ES-I3 (cell line): ENCODE data around the gene SETD2.
"Not testable (repeated sequence)": the region's sequence is repeated elsewhere in the genome, so short reads cannot be mapped to it uniquely, and the experiment has no call there.

Experiments
- H3K36me3 ChIP-seq: 2 replicates; pipeline ENCODE4 v1.6.1; 2013; ENCODE audit warnings: mild to moderate bottlenecking, low read length, control low read depth, moderate library complexity; ENCODE audit not compliant: insufficient read depth
- H3K4me1 ChIP-seq: 2 replicates; pipeline ENCODE4 v1.6.1; 2013; ENCODE audit warnings: mild to moderate bottlenecking, control low read depth, low read length; ENCODE audit not compliant: insufficient read depth
- H3K9ac ChIP-seq: 2 replicates; pipeline ENCODE4 v1.6.1; 2013; ENCODE audit warnings: low read depth, mild to moderate bottlenecking, low read length, moderate library complexity
- H3K9me3 ChIP-seq: 2 replicates; pipeline ENCODE4 v1.6.1; 2013; ENCODE audit warnings: mild to moderate bottlenecking, low read length, moderate library complexity; ENCODE audit not compliant: control insufficient read depth, insufficient read depth

The SETD2 gene

DNA sequence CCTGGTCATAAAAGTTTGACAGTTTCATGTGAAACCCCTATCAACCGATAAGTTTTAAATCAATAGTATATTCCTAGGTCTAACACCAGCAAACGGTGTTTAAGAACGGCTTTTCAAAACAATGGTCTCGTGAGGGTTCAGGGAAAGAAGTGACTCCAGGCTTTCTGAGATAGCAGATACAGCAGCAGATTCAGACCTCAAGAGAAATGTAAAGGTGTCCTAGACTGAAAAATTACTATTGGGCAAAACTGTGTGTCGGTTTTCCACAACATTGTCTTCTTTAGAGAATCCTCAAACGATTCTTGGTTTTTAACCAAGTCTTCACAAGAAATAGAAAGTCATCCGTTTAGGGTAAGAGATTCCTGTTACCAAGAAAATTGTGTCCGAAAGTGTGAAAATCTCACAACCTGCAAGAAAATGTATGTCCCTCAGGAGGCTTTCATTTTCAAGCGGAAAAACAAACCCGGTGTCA lies 1.2 kb downstream of the SETD2 start:
- Histone ChIP-seq H3K9me3 (no peaks in the 10 kb centered on the region), H3K4me1 (peaks cover 19% of the 10 kb centered on the region), H3K9ac (peak overlapping the region; percentile 76), H3K36me3 (no peaks in the 10 kb centered on the region)

DNA sequence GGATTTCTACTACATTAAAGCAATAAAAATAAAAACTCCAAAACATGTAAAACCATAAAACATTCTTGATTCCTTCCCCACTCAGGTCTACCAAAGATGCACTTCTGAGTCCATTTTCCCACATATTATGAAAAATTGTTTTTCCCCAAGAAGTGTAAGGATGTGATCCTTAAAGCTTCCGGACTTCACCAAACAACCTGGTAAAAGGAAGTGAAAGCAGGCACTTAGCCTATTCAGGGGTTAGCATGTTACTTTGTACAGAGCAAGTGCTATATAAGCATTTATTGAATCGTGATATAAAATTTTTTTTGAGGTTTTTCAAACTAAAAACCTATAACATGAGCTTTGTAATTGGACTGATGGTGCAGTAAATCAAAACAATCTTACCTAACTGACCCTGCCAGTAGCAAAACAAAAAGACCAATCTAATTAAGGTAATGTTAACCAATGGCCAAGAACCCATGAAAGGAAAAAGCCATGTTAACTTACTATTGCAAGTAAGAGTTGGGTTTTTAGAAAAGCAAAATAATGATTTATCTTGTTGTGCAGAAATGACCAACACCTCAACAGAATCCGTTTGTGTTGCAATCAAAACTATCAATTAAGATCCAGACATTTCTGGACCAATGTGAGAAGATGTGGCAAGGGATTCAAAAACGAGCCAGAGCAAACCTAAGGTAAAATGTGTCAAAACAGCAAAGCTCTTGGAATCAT lies 1.8 kb downstream of the SETD2 start:
- Histone ChIP-seq H3K4me1 (peaks cover 19% of the 10 kb centered on the region), H3K9me3 (no peaks in the 10 kb centered on the region), H3K9ac (peak overlapping the region; percentile 76), H3K36me3 (no peaks in the 10 kb centered on the region)

DNA sequence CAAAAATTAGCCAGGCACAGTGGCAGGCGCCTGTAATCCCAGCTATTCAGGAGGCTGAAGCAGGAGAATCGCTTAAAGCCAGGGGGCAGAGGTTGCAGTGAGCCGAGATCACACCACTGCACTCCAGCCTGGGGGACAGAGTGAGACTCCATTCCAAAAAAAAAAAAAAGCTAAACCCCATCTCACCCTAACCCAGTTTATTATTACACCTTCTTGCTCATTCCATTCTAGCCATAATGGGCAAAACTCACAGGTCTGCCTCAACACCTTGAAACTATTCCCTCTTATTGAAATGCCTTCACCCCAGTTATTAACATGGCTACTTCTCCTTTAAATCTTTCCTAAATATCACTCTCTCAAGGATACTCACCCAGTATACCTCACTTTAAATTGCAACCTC lies 4.1 kb downstream of the SETD2 start:
- Histone ChIP-seq H3K36me3 (no peaks in the 10 kb centered on the region), H3K4me1 (peaks cover 15% of the 10 kb centered on the region), H3K9me3 (no peaks in the 10 kb centered on the region), H3K9ac (no peak overlapping the region)

DNA sequence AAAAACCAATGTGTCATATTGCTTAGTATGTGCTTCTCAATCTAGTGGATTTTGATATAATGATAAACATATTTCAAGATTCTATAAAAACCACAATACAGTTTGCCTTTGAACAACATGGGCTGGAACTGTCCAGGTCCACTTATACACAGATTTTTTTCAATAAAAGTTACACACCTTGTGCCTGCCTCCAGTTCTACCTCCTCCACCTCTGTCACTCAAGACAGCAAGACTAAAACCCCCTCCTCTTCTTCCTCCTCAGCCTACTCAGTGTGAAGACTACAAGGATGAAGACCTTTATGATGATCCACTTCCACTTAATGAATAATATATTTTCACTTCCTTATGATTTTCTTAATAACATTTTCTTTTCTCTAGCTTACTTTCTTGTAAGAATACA lies 5.7 kb downstream of the SETD2 start:
- Histone ChIP-seq H3K4me1 (peaks cover 15% of the 10 kb centered on the region), H3K9me3 (no peaks in the 10 kb centered on the region)

DNA sequence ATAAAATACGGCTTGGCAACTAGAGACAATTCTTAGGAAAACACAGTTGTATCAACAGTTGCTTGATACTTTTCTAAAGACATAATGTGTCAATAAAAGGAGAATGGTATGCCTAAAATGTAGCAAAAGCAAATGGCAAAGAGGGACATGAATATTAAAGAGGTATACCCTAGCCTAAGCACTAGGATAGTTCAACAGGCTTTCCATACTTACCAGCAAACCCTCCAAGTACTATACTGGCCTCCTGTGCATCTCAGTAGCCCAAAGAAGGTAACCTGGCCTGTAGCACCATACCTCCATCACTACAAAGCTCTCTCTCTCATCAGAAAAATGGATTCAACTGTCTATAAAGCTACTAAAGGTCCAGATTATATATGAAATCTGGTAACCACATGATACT lies 7.5 kb downstream of the SETD2 start:
- H3K9me3 ChIP-seq: no peaks in the 10 kb centered on the region
- peaks cover 21% of the 10 kb centered on the region for H3K4me1 ChIP-seq
- H3K9ac ChIP-seq: no peak overlapping the region
- H3K36me3 ChIP-seq: no peaks in the 10 kb centered on the region

More for the DNA sequence above, 5.7 kb downstream of the SETD2 start:
- Histone ChIP-seq H3K36me3 (no peaks in the 10 kb centered on the region), H3K9ac (no peak overlapping the region)

DNA sequence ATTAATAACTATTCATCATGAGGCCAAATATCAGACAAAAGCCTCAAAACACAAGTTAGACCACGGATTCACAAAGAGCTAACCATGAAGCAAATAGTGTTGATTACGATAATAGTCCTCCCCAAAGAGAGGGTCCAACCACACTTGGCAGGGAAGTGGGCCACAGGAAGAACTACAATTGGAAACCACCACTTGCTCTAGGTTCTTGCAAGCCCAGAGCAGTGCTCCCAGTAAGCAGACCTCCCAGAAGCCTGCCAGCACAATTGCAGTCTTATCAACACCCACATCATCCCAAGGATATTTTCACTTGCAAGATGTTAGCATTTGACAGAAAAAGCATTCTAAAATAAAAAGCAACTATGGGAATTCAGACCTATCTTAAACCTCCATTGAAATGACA lies 11.3 kb downstream of the SETD2 start:
- no peaks in the 10 kb centered on the region for H3K36me3 ChIP-seq
- H3K4me1 ChIP-seq: peaks cover 9% of the 10 kb centered on the region
- no peak overlapping the region for H3K9ac ChIP-seq
- no peaks in the 10 kb centered on the region for H3K9me3 ChIP-seq

DNA sequence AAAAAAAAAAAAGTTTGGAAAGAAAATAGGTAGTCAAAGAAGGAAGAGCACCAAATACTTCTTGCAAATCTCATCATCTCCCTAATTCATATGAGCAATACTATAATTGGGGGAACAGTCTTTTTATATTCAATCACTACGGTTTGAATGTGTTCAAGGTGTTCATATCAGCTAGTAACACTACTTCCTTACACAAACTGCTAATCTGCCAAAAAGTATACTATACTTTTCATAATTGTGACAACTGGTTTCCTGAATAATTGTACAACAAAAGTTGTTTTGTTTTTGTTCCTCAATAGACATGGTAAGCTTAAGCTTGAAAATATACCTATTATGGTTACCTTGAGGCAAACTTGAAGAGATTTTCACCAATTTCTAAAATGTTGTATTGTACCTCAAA lies 12.1 kb downstream of the SETD2 start:
- no peaks in the 10 kb centered on the region for H3K9me3 ChIP-seq
- H3K9ac ChIP-seq: no peak overlapping the region
- H3K36me3 ChIP-seq: no peaks in the 10 kb centered on the region
- H3K4me1 ChIP-seq: peaks cover 9% of the 10 kb centered on the region

DNA sequence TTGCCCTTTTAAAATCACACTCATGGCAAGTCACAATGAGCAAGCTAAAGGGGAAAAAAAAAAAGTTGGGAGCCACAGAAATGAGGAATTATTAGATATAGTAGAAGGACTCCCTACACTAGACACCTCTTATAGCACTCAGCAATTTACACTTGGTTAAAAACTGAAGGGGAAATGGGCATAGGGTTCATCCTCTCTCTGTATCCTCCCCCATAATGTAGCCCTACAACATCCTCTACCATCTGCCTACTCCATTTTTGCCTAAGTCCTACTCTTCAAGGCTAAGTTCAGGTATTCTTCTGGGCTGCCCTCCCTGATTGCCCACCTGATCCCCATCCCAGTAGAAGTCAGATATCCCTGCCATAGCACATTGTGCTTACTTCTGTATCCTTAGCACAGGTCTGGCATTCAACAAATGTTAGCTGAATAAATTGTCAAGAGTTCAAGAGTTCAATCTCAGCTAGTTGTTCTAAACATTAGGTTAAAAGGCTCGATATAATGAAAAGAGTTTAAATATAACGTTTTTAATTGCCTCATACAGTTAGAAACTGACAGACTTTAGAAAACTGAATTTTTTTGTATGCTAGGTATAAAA lies 14.5 kb downstream of the SETD2 start:
- no peaks in the 10 kb centered on the region for H3K9me3 ChIP-seq
- H3K4me1 ChIP-seq: peaks cover 6% of the 10 kb centered on the region

DNA sequence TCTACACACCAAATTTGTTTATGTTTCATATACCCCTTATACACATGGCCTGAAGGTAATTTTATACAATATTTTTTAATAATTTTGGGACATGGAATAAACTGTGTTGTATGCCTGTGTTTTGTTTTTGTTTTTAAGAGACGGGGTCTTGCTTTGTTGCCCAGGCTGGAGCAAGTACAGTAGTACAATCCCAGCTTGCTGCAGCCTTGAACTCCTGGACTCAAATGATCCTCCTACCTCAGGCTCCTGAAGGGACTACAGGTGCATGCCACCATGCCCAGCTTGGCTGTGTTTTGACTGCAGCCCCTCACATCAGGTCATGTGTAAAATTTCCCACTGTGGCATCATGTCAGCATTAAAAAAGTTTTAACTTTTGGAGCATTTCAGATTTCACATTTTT lies 18.6 kb downstream of the SETD2 start:
- peaks cover 10% of the 10 kb centered on the region; the same call in 1 of the 2 replicates for H3K4me1 ChIP-seq
- no peaks in the 10 kb centered on the region for H3K9me3 ChIP-seq
- no peak overlapping the region for H3K9ac ChIP-seq
- H3K36me3 ChIP-seq: no peaks in the 10 kb centered on the region

More for the DNA sequence above, 14.5 kb downstream of the SETD2 start:
- Histone ChIP-seq H3K36me3 (no peaks in the 10 kb centered on the region), H3K9ac (no peak overlapping the region)

DNA sequence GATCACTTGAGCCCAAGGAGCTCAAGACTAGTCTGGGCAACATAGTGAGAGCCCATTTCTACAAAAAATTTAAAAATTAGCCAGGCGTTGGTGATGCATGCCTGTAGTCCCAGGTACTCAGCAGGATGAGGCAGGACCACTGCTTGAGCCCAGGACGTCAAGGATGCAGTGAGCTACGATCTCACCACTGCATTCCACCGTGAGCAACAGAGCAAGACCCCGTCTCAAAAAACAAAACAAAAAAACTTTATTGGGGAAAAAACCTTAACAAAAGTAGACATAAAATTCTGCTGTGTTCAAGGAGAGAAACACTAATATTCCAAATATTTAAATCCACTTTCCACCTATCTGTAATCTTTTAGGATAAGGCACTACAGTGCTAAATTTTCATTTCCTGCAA lies 20.8 kb downstream of the SETD2 start:
- Histone ChIP-seq H3K9me3 (no peaks in the 10 kb centered on the region), H3K36me3 (no peaks in the 10 kb centered on the region), H3K4me1 (peaks cover 10% of the 10 kb centered on the region; the same call in 1 of the 2 replicates), H3K9ac (no peak overlapping the region)

DNA sequence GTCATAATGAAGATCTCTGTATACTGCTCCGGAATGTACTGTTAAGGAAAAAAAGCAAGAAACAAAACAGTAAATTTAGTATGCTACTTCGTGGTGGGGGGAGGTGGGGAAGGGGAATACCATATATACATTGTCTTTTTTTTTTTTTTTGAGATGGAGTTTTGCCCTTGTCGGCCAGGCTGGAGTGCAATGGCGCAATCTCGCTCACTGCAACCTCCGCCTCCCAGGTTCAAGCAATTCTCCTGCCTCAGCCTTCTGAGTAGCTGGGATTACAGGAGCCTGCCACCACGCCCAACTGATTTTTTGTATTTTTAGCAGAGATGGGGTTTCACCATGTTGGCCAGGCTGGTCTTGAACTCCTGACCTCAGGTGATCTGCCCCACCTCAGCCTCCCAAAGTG lies 21.4 kb downstream of the SETD2 start:
- not testable (repeated sequence) for H3K9me3 ChIP-seq, H3K36me3 ChIP-seq, H3K9ac ChIP-seq
- peaks cover 10% of the 10 kb centered on the region; the same call in 1 of the 2 replicates for H3K4me1 ChIP-seq

DNA sequence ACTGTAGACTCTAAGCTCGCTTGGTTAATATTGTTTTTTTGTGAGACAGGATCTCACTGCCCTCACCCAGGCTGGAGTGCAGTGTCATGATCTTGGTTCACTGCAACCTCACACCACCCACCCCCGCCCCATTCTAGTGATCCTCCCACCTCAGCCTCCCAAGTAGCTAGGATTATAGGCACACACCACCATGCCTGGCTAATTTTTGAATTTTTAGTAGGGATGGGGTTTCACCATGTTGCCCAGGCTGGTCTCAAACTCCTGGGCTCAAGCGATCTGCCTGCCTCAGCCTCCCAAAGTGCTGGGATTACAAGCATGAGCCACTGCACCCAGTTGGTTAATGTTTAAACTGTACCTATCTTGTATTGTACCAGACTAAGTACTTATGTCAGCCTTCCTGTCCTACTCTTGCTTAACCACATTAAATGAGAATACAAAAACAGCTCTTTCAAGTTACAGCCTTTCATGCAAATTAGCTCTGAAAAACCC lies 22.9 kb downstream of the SETD2 start:
- not testable (repeated sequence) for H3K9me3 ChIP-seq, H3K36me3 ChIP-seq, H3K9ac ChIP-seq
- peaks cover 14% of the 10 kb centered on the region; the same call in 1 of the 2 replicates for H3K4me1 ChIP-seq

DNA sequence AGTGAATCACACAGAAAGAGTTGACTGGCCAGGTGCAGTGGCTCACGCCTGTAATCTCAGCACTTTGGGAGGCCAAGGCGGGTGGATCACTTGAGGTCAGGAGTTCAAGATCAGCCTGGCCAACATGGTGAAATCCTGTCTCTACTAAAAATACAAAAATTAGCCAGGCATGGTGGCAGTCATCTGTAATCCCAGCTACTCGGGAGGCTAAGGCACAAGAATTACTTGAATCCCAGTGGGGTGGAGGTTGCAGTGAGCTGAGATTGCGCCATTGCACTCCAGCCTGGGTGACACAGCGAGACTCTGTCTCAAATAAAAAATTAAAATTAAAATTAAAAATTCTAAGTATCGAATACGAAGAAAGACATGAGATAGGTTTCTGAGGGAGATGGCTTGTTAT lies 23.4 kb downstream of the SETD2 start:
- H3K9me3 ChIP-seq, H3K36me3 ChIP-seq, H3K9ac ChIP-seq: not testable (repeated sequence)
- H3K4me1 ChIP-seq: peaks cover 16% of the 10 kb centered on the region; the same call in 1 of the 2 replicates

DNA sequence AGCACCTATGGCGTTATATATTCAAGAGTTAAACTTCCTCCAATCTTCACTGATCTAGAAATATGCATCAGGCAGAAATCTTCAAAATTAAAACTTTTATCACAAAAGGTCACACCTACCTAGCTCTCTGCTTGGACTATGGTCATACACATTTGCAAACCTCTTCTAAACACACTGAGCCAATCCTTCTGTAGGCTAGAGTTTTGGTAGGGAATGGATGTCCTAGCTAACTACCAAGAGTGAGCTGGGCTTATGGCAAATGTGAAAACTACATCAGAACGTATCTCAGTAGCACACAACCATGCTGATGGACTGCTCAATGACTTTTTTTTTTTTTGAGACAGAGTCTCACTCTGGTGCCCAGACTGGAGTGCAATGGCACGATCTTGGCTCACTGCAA lies 29.6 kb downstream of the SETD2 start:
- no peak overlapping the region for H3K9ac ChIP-seq
- H3K36me3 ChIP-seq: no peaks in the 10 kb centered on the region
- H3K4me1 ChIP-seq: peaks cover 12% of the 10 kb centered on the region
- H3K9me3 ChIP-seq: no peaks in the 10 kb centered on the region

DNA sequence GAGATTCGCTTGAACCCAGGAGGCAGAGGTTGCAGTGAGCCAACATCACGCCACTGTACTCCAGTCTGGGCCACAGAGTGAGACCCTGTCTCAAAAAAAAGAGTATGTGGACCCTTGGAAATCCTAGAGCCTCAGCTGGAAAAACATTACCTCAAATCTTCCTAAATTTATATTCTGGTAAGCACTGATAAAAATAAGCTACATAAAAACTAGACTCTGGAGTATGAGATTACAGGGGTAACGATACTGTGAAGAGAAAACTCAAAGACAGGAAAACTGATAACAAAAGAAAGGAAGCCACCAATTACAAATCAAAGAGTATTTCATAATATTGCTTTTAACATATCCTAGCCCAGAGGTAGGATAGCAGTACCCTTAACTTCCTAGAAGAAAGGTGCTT lies 30.3 kb downstream of the SETD2 start:
- peaks cover 12% of the 10 kb centered on the region for H3K4me1 ChIP-seq
- H3K36me3 ChIP-seq: no peaks in the 10 kb centered on the region
- no peaks in the 10 kb centered on the region for H3K9me3 ChIP-seq
- H3K9ac ChIP-seq: no peak overlapping the region
